ENCODE data around the gene TGM5. TPM values are rescaled to one million over a fixed set of nuclear protein-coding genes. Genes with fewer than 3 reads are reported as not detected.
A peak's percentile ranks its signal among the peaks of the same experiment; 100 is the strongest.
"Not testable (repeated sequence)": the region's sequence is repeated elsewhere in the genome, so short reads cannot be mapped to it uniquely, and the experiment has no call there.

The TGM5 gene
- total RNA-seq, 4 donors from 2014 or later = not detected

DNA sequence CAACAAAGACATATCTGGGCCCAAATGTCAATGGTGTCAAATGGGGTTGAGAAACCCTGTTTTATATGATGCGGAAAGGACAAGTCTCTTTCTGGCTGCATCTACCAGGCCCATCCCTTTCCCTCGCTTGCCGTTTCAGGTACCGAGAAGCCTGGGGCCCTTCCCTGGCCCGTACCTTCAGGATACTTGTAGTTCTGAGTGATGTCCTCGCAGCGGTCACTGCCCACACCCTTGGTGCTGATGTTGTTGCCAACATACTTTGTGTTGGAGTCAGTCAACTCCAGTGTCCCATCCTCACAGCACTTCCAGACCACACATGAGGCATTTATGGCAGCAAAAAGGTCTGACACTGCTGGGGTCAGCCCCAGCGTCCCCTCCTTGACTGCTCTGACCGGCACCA is 59.7 kb downstream of the TGM5 start:
- no peak for DNase-seq (ENCODE audit: low spot score in 2 of 2)
- Histone ChIP-seq H3K27ac (no peak overlapping the region), H3K4me1 (no peaks in the 10 kb centered on the region), H3K4me3 (no peak overlapping the region), H3K9me3 (no peaks in the 10 kb centered on the region), H3K36me3 (no peaks in the 10 kb centered on the region), H3K27me3 (no peaks in the 10 kb centered on the region)
- 90 to 96% methylated on average over 9 of the region's 9 CpGs for WGBS, 2 donors
- TF ChIP-seq POLR2A (IDR thresholded peaks at IDR 0.05) = no peak
- no peak for TF ChIP-seq EP300 (IDR thresholded peaks at IDR 0.05)
- TF ChIP-seq, protein P1, sequence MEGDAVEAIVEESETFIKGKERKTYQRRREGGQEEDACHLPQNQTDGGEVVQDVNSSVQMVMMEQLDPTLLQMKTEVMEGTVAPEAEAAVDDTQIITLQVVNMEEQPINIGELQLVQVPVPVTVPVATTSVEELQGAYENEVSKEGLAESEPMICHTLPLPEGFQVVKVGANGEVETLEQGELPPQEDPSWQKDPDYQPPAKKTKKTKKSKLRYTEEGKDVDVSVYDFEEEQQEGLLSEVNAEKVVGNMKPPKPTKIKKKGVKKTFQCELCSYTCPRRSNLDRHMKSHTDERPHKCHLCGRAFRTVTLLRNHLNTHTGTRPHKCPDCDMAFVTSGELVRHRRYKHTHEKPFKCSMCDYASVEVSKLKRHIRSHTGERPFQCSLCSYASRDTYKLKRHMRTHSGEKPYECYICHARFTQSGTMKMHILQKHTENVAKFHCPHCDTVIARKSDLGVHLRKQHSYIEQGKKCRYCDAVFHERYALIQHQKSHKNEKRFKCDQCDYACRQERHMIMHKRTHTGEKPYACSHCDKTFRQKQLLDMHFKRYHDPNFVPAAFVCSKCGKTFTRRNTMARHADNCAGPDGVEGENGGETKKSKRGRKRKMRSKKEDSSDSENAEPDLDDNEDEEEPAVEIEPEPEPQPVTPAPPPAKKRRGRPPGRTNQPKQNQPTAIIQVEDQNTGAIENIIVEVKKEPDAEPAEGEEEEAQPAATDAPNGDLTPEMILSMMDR (IDR thresholded peaks at IDR 0.05) = no peak

DNA sequence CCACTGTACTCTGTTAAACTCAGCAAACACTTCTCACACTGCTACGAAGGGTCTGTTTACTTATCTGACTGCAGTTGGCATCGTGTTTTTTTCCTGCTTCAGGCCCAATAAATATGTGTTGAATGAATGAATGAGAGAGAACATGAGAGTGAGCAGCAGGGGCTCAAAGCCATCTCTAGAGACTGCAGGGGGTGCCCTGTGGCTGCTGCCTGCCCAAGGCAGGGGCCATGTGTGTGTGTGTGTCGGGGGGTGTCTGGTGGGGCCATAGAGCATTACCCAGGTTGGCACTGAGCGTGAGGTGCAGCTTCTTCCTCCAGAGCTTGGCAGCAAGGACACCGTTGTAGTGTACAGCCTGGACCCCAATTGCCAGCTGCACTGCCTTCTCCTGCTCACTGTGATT is 60.7 kb downstream of the TGM5 start:
- WGBS, 2 donors = 72 to 79% methylated on average over 4 to 5 of the region's 5 CpGs
- no peak for DNase-seq (ENCODE audit: low spot score in 2 of 2)

DNA sequence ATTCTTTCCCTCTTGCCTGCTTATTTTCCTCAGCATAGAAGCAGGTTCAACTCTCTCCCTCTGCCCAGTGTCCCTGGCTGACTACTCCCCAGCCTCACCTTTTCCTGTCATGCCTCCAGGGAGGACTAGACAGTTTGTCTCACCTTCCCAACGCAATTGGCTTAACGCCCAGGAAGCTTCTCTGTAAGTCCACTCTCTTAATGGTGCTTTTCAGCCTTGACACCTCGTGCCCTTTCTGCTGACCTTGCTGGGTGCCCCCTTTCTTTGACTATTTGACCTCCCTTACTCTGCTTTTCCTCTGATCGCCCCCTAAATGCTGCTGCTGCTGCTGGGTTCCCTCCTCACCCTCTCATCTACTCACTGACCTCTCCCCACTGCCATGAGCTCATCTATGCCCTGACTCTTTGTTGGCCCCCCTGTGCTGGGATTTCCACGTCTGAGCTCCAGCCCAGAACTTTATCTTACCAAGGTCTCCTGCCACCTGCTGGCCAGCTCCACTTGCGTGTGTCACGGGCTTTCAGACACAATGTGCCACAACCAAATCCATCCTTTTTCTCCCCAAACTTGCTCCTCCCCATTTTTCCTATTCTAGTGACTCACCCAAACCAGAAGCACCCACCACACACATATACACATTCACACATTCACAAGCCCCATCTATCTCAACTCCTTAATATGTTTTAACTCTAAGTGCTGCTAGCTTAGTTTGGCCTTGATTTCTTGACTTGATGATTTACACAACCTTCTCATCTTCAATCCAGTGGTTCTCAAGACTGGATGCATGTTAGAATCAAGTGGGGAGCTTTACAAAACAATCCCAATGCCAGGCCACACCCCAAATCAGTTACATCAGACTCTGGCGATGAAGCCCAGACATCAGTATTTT is 62.5 kb downstream of the TGM5 start:
- 30 to 31% methylated on average over 8 of the region's 8 CpGs for WGBS, 2 donors
- TF ChIP-seq, protein P1 (IDR thresholded peaks at IDR 0.05) = peak; percentile 29 to 41 (median 35)
- TF ChIP-seq POLR2A (IDR thresholded peaks at IDR 0.05) = no peak
- no peak for TF ChIP-seq EP300 (IDR thresholded peaks at IDR 0.05)
- Histone ChIP-seq H3K36me3 (peaks cover 0 to under 1% (median 0%) of the 10 kb centered on the region in 3 donors), H3K27ac (no peak overlapping the region), H3K9me3 (no peaks in the 10 kb centered on the region), H3K4me3 (no peak overlapping the region), H3K27me3 (no peaks in the 10 kb centered on the region), H3K4me1 (no peaks in the 10 kb centered on the region)
- DNase-seq (ENCODE audit: low spot score in 2 of 2) = peak in 1 of 2 donors; percentile 55

More for the DNA sequence above, 60.7 kb downstream of the TGM5 start:
- TF ChIP-seq POLR2A (IDR thresholded peaks at IDR 0.05) (no peak), EP300 (IDR thresholded peaks at IDR 0.05) (no peak)
- TF ChIP-seq, protein P1 (IDR thresholded peaks at IDR 0.05) = no peak
- Histone ChIP-seq H3K36me3 (no peaks in the 10 kb centered on the region), H3K4me1 (no peaks in the 10 kb centered on the region), H3K9me3 (no peaks in the 10 kb centered on the region), H3K27ac (no peak overlapping the region), H3K27me3 (no peaks in the 10 kb centered on the region), H3K4me3 (no peak overlapping the region)

DNA sequence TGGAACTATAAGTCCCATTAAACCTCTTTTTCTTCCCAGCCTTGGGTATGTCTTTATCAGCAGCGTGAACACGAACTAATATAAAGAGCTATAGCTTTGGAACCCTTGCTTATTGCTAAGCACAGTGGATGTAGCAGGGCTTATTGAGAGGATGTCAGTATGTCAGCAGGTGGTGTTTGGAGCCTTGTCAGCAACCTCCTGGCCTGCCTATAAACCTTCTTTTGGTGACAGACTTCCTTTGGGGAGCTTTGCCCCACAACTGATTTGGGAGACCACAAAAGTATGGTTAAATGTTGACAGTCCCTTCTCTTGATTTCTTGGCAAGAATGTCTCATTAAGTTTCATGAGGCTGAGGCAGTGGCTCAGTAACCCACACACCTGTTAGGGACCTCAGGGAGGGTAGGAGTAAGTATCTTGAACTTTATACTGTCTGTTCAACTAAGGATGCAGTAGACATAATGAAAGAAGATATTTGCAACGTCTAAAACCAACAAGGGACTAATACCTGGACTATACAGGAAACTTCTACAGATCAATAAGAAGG is 66.7 kb downstream of the TGM5 start:
- H3K27me3 ChIP-seq = no peaks in the 10 kb centered on the region
- H3K27ac ChIP-seq = no peak overlapping the region
- H3K4me3 ChIP-seq = no peak overlapping the region
- peaks cover 0 to 43% (median 0%) of the 10 kb centered on the region in 3 donors for H3K36me3 ChIP-seq
- TF ChIP-seq, protein P1 (IDR thresholded peaks at IDR 0.05) = no peak
- TF ChIP-seq POLR2A (IDR thresholded peaks at IDR 0.05) (no peak), EP300 (IDR thresholded peaks at IDR 0.05) (no peak)
- no peaks in the 10 kb centered on the region for H3K4me1 ChIP-seq
- 85 to 88% methylated on average over 3 of the region's 3 CpGs for WGBS, 2 donors
- no peak for DNase-seq (ENCODE audit: low spot score in 2 of 2)
- H3K9me3 ChIP-seq = peaks cover 0 to 6% (median 0%) of the 10 kb centered on the region in 4 donors

DNA sequence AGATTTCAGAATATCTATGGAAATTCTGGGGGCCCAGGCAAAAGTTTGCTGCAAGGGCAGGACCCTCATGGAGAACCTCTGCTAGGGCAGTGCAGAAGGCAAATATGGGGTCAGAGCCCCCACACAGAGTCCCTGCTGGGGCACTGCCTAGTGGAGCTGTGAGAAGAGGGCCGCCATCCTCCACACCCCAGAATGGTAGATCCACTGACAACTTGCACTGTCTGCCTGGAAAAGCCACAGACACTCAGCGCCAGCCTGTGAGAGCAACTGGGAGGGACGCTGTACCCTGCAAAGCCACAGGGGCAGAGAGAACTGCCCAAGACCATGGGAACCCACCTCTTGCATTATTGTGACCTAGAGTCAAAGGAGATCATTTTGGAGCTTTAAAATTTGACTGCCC is 67.7 kb downstream of the TGM5 start:
- H3K36me3 ChIP-seq = peaks cover 0 to 51% (median 0%) of the 10 kb centered on the region in 3 donors
- DNase-seq (ENCODE audit: low spot score in 2 of 2) = no peak
- H3K27me3 ChIP-seq = no peaks in the 10 kb centered on the region
- no peak overlapping the region for H3K4me3 ChIP-seq
- WGBS, 2 donors = 81 to 100% methylated on average over 3 of the region's 3 CpGs
- H3K4me1 ChIP-seq = no peaks in the 10 kb centered on the region
- peaks cover 0 to 6% (median 0%) of the 10 kb centered on the region in 4 donors for H3K9me3 ChIP-seq
- no peak overlapping the region for H3K27ac ChIP-seq
- TF ChIP-seq POLR2A (IDR thresholded peaks at IDR 0.05) (no peak), EP300 (IDR thresholded peaks at IDR 0.05) (no peak)
- TF ChIP-seq, protein P1 (IDR thresholded peaks at IDR 0.05) = no peak

DNA sequence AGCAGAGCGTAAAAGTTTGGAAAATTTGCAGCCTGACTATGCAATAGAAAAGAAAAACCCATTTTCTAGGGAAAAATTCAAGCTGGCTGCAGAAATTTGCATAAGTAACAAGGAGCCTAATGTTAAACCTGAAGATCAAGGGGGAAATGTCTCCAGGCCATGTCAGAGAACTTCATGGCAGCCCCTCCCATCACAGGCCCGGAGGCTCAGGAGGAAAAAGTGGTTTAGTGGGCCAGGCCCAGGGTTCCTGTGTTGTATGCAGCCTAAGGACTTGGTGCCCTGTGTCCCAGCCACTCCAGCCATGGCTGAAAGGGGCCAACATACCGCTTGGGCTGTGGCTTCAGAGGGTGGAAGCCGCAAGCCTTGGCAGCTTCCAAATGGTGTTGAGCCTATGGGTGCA is 68.2 kb downstream of the TGM5 start:
- WGBS, 2 donors = 96 to 99% methylated on average over 4 of the region's 4 CpGs
- DNase-seq (ENCODE audit: low spot score in 2 of 2) = not testable (repeated sequence)

DNA sequence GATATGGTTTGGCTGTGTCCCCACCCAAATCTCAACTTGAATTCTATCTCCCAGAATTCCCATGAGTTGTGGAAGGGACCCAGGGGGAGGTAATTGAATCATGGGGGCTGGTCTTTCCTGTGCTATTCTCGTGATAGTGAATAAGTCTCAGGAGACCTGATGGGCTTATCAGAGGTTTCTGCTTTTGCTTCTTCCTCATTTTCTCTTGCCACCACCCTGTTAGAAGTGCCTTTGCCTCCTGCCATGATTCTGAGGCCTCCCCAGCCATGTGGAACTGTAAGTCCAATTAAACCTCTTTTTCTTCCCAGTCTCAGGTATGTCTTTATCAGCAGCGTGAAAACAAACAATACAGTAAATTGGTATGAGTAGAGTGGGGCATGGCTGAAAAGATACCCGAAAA is 69.0 kb downstream of the TGM5 start:
- not testable (repeated sequence) for DNase-seq (ENCODE audit: low spot score in 2 of 2); H3K27me3 ChIP-seq; H3K27ac ChIP-seq; H3K4me1 ChIP-seq; H3K4me3 ChIP-seq; H3K9me3 ChIP-seq
- 84 to 86% methylated on average over 3 of the region's 3 CpGs for WGBS, 2 donors
- H3K36me3 ChIP-seq = peaks cover 0 to 61% (median 0%) of the 10 kb centered on the region in 3 donors

More for the DNA sequence above, 68.2 kb downstream of the TGM5 start:
- H3K36me3 ChIP-seq = peaks cover 0 to 53% (median 0%) of the 10 kb centered on the region in 3 donors
- not testable (repeated sequence) for H3K4me3 ChIP-seq, H3K9me3 ChIP-seq, H3K27ac ChIP-seq, H3K4me1 ChIP-seq, H3K27me3 ChIP-seq
